Psoas muscle (tissue), 8 donors: ENCODE measurements around the gene AFDN. TPM values are rescaled to one million over a fixed set of nuclear protein-coding genes. Genes with fewer than 3 reads are reported as not detected.

Source experiments
- ATAC-seq, 4 donors: fragments of 200-7000 bp; cut with Tn5 transposase; one replicate each; pipeline ENCODE4 v1.9.1; 2020; ENCODE audit warnings: moderate library complexity in 3 of 4, mild to moderate bottlenecking in 2 of 4
- DNase-seq, 2 donors: peaks; one replicate each; pipeline ENCODE4 v3.0.0-alpha.2; 2020
- H3K27ac ChIP-seq: fragments of 200-600 bp; one replicate; pipeline ENCODE4 v1.8.0; 2022
- H3K27me3 ChIP-seq, 3 donors: fragments of 200-600 bp in 1 of 3; one replicate each; pipeline versions ENCODE4 v1.6.1 to v1.8.0; 2013 to 2022; ENCODE audit warnings: low read length in 2 of 3, mild to moderate bottlenecking in 2 of 3, moderate library complexity in 1 of 3; ENCODE audit not compliant: insufficient read depth in 3 of 3
- H3K36me3 ChIP-seq, 2 donors: fragments of 200-600 bp in 1 of 2; one replicate each; pipeline versions ENCODE4 v1.6.1 to v1.8.0; 2013 to 2022; ENCODE audit warnings: low read depth in 1 of 2, mild to moderate bottlenecking in 1 of 2, moderate library complexity in 1 of 2; ENCODE audit not compliant: insufficient read depth in 1 of 2
- H3K4me1 ChIP-seq: fragments of 200-600 bp; one replicate; pipeline ENCODE4 v1.8.0; 2022
- H3K4me3 ChIP-seq: fragments of 200-600 bp; one replicate; pipeline ENCODE4 v1.8.0; 2022; ENCODE audit warnings: mild to moderate bottlenecking
- H3K9me3 ChIP-seq: fragments of 200-600 bp; one replicate; pipeline ENCODE4 v1.8.0; 2022
- WGBS, 3 donors: extraction: QIAGEN DNeasy Blood & Tissue Kit; methylation state at CpG; one replicate each; pipeline versions ENCODE4 v1.1.6 to v1.1.7; 2013; 5-methylcytosine and 5-hydroxymethylcytosine counted together
- intact Hi-C, 2 donors: fragments of 100-400 bp; cut with DNase I; formaldehyde crosslinking; loops; one replicate each; pipeline versions ENCODE4 v1.11.0 to v1.14.2; 2022
- polyA plus RNA-seq, 3 donors: library from polyadenylated mRNA; stranded (reverse); fragments of 200-250 nt; gene quantifications; one replicate each; pipeline ENCODE4 v1.2.3, GENCODE V29; 2013
- total RNA-seq, 4 donors: library from RNA; stranded (reverse); fragmentation: NEBNext Ultra II Directional in 2 of 4; extraction: Animal tissue kit (Norgen Biotek cat#: 25700) in 2 of 4; gene quantifications; one replicate each; pipeline versions ENCODE4 v1.2.1 to v1.2.4, GENCODE V29; 2021 to 2023
- TF ChIP-seq, protein P1 (sequence below): fragments of 200-600 bp; IDR thresholded peaks from one replicate; pipeline ENCODE4 v1.8.0; 2022; ENCODE audit warnings: antibody characterized with exemption
- donor health status: healthy with polysubstance abuse.
- donor health status: DM: no; HTN: no; CAD: no; lungs with moderate emphysema.
- donor health status: Bipolar disorder and iron deficiency.
- donor health status: healthy.
- donor health status: DM: yes; HTN: yes; CAD: no.
- donor health status: DM: no; HTN: no; CAD: no.
- donor health status: DM: no; HTN: no; CAD: no.
- donor health status: DM: yes; HTN: yes; CAD: no.

Gene AFDN
- total and polyA plus RNA-seq, 7 donors: 12.2 to 35.6 (median 32.9) TPM

- Histone ChIP-seq H3K36me3 (peaks cover 2 to 81% of the 10 kb centered on the region in 2 donors), H3K27ac (peak overlapping the region; percentile 50)
- DNase-seq: no peak
Observed at GRCh38 chr6:167965592-167966539, 139.2 kb downstream of the AFDN start.

DNA sequence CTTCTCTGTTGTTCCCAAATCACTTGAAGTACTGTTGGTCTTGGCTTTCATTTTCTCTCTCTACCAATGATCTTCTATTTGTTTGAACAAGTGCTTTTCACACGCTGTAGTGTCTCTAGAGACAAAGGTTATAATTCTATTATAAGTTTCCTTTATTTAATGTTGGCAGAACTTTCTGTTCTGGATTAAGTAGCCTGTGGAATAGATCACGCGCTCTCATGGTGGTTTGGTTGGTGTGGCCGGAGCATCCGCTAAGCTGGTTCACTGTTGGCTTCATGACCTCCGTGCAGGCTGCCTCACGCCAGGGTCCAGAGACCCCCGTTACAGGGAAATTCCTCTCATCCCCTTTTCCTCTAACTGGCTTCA is 139.8 kb downstream of the AFDN start:
- Histone ChIP-seq H3K27me3 (no peaks in the 10 kb centered on the region), H3K36me3 (peaks cover 2 to 82% of the 10 kb centered on the region in 2 donors), H3K4me3 (no peak overlapping the region), H3K4me1 (no peaks in the 10 kb centered on the region), H3K27ac (no peak overlapping the region), H3K9me3 (no peaks in the 10 kb centered on the region)
- 69 to 81% (median 74%) methylated on average over 8 of the region's 8 CpGs for WGBS, 3 donors
- ATAC-seq (peak in 1 of 4 donors; percentile 35), DNase-seq (no peak)
- intact Hi-C loops: no loop called here
- TF ChIP-seq, protein P1, sequence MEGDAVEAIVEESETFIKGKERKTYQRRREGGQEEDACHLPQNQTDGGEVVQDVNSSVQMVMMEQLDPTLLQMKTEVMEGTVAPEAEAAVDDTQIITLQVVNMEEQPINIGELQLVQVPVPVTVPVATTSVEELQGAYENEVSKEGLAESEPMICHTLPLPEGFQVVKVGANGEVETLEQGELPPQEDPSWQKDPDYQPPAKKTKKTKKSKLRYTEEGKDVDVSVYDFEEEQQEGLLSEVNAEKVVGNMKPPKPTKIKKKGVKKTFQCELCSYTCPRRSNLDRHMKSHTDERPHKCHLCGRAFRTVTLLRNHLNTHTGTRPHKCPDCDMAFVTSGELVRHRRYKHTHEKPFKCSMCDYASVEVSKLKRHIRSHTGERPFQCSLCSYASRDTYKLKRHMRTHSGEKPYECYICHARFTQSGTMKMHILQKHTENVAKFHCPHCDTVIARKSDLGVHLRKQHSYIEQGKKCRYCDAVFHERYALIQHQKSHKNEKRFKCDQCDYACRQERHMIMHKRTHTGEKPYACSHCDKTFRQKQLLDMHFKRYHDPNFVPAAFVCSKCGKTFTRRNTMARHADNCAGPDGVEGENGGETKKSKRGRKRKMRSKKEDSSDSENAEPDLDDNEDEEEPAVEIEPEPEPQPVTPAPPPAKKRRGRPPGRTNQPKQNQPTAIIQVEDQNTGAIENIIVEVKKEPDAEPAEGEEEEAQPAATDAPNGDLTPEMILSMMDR: no peak

More at GRCh38 chr6:167965592-167966539, 139.2 kb downstream of the AFDN start:
- TF ChIP-seq, protein P1: no peak
- peak in 1 of 4 donors; percentile 19 for ATAC-seq
- WGBS, 3 donors: 79 to 90% (median 82%) methylated on average over 35 to 39 of the region's 39 CpGs
- Histone ChIP-seq H3K9me3 (no peaks in the 10 kb centered on the region), H3K27me3 (no peaks in the 10 kb centered on the region), H3K4me1 (no peaks in the 10 kb centered on the region), H3K4me3 (no peak overlapping the region)
- intact Hi-C loops: no loop called here

GRCh38 chr6:167968091-167968490 is 141.4 kb downstream of the AFDN start:
- 72 to 91% (median 78%) methylated on average over 6 of the region's 6 CpGs for WGBS, 3 donors
- no peak for ATAC-seq

GRCh38 chr6:167970230-167970629 is 143.5 kb downstream of the AFDN start:
- intact Hi-C loops: no loop called here
- Histone ChIP-seq H3K4me3 (no peak overlapping the region), H3K27me3 (no peaks in the 10 kb centered on the region), H3K9me3 (no peaks in the 10 kb centered on the region), H3K4me1 (peaks cover 8% of the 10 kb centered on the region), H3K36me3 (peaks cover 2 to 63% of the 10 kb centered on the region in 2 donors), H3K27ac (no peak overlapping the region)
- 67 to 72% (median 71%) methylated on average over 10 of the region's 10 CpGs for WGBS, 3 donors
- DNase-seq: no peak
- ATAC-seq: peak in 3 of 4 donors; percentile 40 to 58 (median 44)
- TF ChIP-seq, protein P1: no peak

More at GRCh38 chr6:167968091-167968490, 141.4 kb downstream of the AFDN start:
- peaks cover 2 to 76% of the 10 kb centered on the region in 2 donors for H3K36me3 ChIP-seq
- no peaks in the 10 kb centered on the region for H3K27me3 ChIP-seq
- intact Hi-C loops: no loop called here
- H3K27ac ChIP-seq: no peak overlapping the region
- H3K4me1 ChIP-seq: no peaks in the 10 kb centered on the region
- DNase-seq: no peak
- no peaks in the 10 kb centered on the region for H3K9me3 ChIP-seq
- no peak overlapping the region for H3K4me3 ChIP-seq
- TF ChIP-seq, protein P1: peak; percentile 29
